Kidney epithelial cell (primary cell): ENCODE results near the gene SLC25A47. TPM values are rescaled to one million over a fixed set of nuclear protein-coding genes. Genes with fewer than 3 reads are reported as not detected.

ENCODE experiments used
- DNase-seq: peaks from one replicate; pipeline ENCODE4 v3.0.0-alpha.2; 2010; ENCODE audit warnings: low read depth
- H3K27me3 ChIP-seq: 2 replicates; pipeline ENCODE4 v1.6.0; 2011; ENCODE audit warnings: low read length; ENCODE audit not compliant: control insufficient read depth, insufficient read depth
- H3K36me3 ChIP-seq: 2 replicates; pipeline ENCODE4 v1.5.1; 2011; ENCODE audit warnings: low read length; ENCODE audit not compliant: control insufficient read depth, insufficient read depth
- H3K4me3 ChIP-seq: 2 replicates; pipeline ENCODE4 v1.5.1; 2011; ENCODE audit warnings: low read depth, mild to moderate bottlenecking, control low read depth, low read length
- CTCF ChIP-seq: IDR thresholded peaks from 2 replicates; pipeline ENCODE4 v1.5.1; 2011; ENCODE audit warnings: mild to moderate bottlenecking, moderate library complexity, low read length, control low read depth, inconsistent platforms; ENCODE audit not compliant: insufficient read depth, poor library complexity, severe bottlenecking
- total RNA-seq: library from RNA; depleted of rRNA; stranded (reverse); fragments of >200 nt; gene quantifications from 2 replicates; pipeline ENCODE4 v1.2.3, GENCODE V29; 2015

SLC25A47 gene
- total RNA-seq, 1 donor from 2014 or later = not detected

- H3K27me3 ChIP-seq = no peaks in the 10 kb centered on the region
- H3K4me3 ChIP-seq = no peak overlapping the region
- no peak for TF ChIP-seq CTCF
- DNase-seq = no peak
- H3K36me3 ChIP-seq = peaks cover 2% of the 10 kb centered on the region
Observed at GRCh38 chr14:100358396-100358795, 35.3 kb downstream of the SLC25A47 start.

GRCh38 chr14:100359111-100359510, 36.0 kb downstream of the SLC25A47 start:
- no peaks in the 10 kb centered on the region for H3K36me3 ChIP-seq
- no peak for TF ChIP-seq CTCF
- H3K27me3 ChIP-seq = no peaks in the 10 kb centered on the region
- DNase-seq = no peak
- no peak overlapping the region for H3K4me3 ChIP-seq

- no peak for DNase-seq
- Histone ChIP-seq H3K4me3 (no peak overlapping the region), H3K27me3 (no peaks in the 10 kb centered on the region), H3K36me3 (no peaks in the 10 kb centered on the region)
- TF ChIP-seq CTCF = no peak
Observed at GRCh38 chr14:100359881-100360280, 36.7 kb downstream of the SLC25A47 start.

GRCh38 chr14:100361626-100362025, 38.5 kb downstream of the SLC25A47 start:
- DNase-seq = no peak
- Histone ChIP-seq H3K36me3 (no peaks in the 10 kb centered on the region), H3K27me3 (no peaks in the 10 kb centered on the region), H3K4me3 (no peak overlapping the region)
- TF ChIP-seq CTCF = no peak

GRCh38 chr14:100362311-100362927, 39.3 kb downstream of the SLC25A47 start:
- H3K4me3 ChIP-seq = no peak overlapping the region
- no peaks in the 10 kb centered on the region for H3K36me3 ChIP-seq
- no peak for DNase-seq
- no peak for TF ChIP-seq CTCF
- no peaks in the 10 kb centered on the region for H3K27me3 ChIP-seq

- no peak overlapping the region for H3K4me3 ChIP-seq
- no peak for TF ChIP-seq CTCF
- no peaks in the 10 kb centered on the region for H3K27me3 ChIP-seq
- no peaks in the 10 kb centered on the region for H3K36me3 ChIP-seq
- DNase-seq = no peak
Observed at GRCh38 chr14:100363053-100363452, 39.9 kb downstream of the SLC25A47 start.
